ENCODE data around the gene SH3BGRL.

Gene SH3BGRL

GRCh38 chrX:81208916-81209315 lies 7.0 kb downstream of the SH3BGRL start:
- Histone ChIP-seq H3K4me3 (ENCODE audit: severe bottlenecking) (no peak overlapping the region), H3K27me3 (ENCODE audit: insufficient read depth, poor library complexity, severe bottlenecking) (no peaks in the 10 kb centered on the region), H3K36me3 (ENCODE audit: low read depth) (no peaks in the 10 kb centered on the region), H3K4me1 (ENCODE audit: insufficient read depth, poor library complexity, severe bottlenecking) (no peaks in the 10 kb centered on the region), H3K9me3 (ENCODE audit: severe bottlenecking) (no peaks in the 10 kb centered on the region), H3K27ac (ENCODE audit: poor library complexity, severe bottlenecking) (no peak overlapping the region)
- no peak for ATAC-seq (ENCODE audit: low read depth)
- DNase-seq (ENCODE audit: low spot score), result no peak
- TF ChIP-seq CTCF (IDR thresholded peaks at IDR 0.05; ENCODE audit: poor library complexity, severe bottlenecking), result no peak

- H3K4me3 ChIP-seq (ENCODE audit: severe bottlenecking), result no peak overlapping the region
- no peaks in the 10 kb centered on the region for H3K36me3 ChIP-seq (ENCODE audit: low read depth)
- no peaks in the 10 kb centered on the region for H3K27me3 ChIP-seq (ENCODE audit: insufficient read depth, poor library complexity, severe bottlenecking)
- TF ChIP-seq CTCF (IDR thresholded peaks at IDR 0.05; ENCODE audit: poor library complexity, severe bottlenecking), result no peak
- H3K9me3 ChIP-seq (ENCODE audit: severe bottlenecking), result no peaks in the 10 kb centered on the region
- no peak overlapping the region for H3K27ac ChIP-seq (ENCODE audit: poor library complexity, severe bottlenecking)
- no peaks in the 10 kb centered on the region for H3K4me1 ChIP-seq (ENCODE audit: insufficient read depth, poor library complexity, severe bottlenecking)
- DNase-seq (ENCODE audit: low spot score) (no peak), ATAC-seq (ENCODE audit: low read depth) (no peak)
These were observed 13.8 kb downstream of the SH3BGRL start for GRCh38 chrX:81215685-81216084.

GRCh38 chrX:81229229-81229628 lies 27.3 kb downstream of the SH3BGRL start:
- Histone ChIP-seq H3K27me3 (ENCODE audit: insufficient read depth, poor library complexity, severe bottlenecking) (no peaks in the 10 kb centered on the region), H3K36me3 (ENCODE audit: low read depth) (no peaks in the 10 kb centered on the region), H3K4me3 (ENCODE audit: severe bottlenecking) (no peak overlapping the region), H3K9me3 (ENCODE audit: severe bottlenecking) (no peaks in the 10 kb centered on the region), H3K27ac (ENCODE audit: poor library complexity, severe bottlenecking) (no peak overlapping the region), H3K4me1 (ENCODE audit: insufficient read depth, poor library complexity, severe bottlenecking) (no peaks in the 10 kb centered on the region)
- ATAC-seq (ENCODE audit: low read depth), result no peak
- no peak for DNase-seq (ENCODE audit: low spot score)
- TF ChIP-seq CTCF (IDR thresholded peaks at IDR 0.05; ENCODE audit: poor library complexity, severe bottlenecking), result no peak

GRCh38 chrX:81229901-81230300 lies 28.0 kb downstream of the SH3BGRL start:
- DNase-seq (ENCODE audit: low spot score) (no peak), ATAC-seq (ENCODE audit: low read depth) (no peak)
- no peak overlapping the region for H3K27ac ChIP-seq (ENCODE audit: poor library complexity, severe bottlenecking)
- no peaks in the 10 kb centered on the region for H3K36me3 ChIP-seq (ENCODE audit: low read depth)
- no peaks in the 10 kb centered on the region for H3K4me1 ChIP-seq (ENCODE audit: insufficient read depth, poor library complexity, severe bottlenecking)
- no peaks in the 10 kb centered on the region for H3K27me3 ChIP-seq (ENCODE audit: insufficient read depth, poor library complexity, severe bottlenecking)
- no peaks in the 10 kb centered on the region for H3K9me3 ChIP-seq (ENCODE audit: severe bottlenecking)
- H3K4me3 ChIP-seq (ENCODE audit: severe bottlenecking), result no peak overlapping the region
- no peak for TF ChIP-seq CTCF (IDR thresholded peaks at IDR 0.05; ENCODE audit: poor library complexity, severe bottlenecking)

- Histone ChIP-seq H3K9me3 (ENCODE audit: severe bottlenecking) (no peaks in the 10 kb centered on the region), H3K27ac (ENCODE audit: poor library complexity, severe bottlenecking) (no peak overlapping the region), H3K4me1 (ENCODE audit: insufficient read depth, poor library complexity, severe bottlenecking) (no peaks in the 10 kb centered on the region), H3K36me3 (ENCODE audit: low read depth) (no peaks in the 10 kb centered on the region), H3K27me3 (ENCODE audit: insufficient read depth, poor library complexity, severe bottlenecking) (no peaks in the 10 kb centered on the region), H3K4me3 (ENCODE audit: severe bottlenecking) (no peak overlapping the region)
- no peak for DNase-seq (ENCODE audit: low spot score)
- TF ChIP-seq CTCF (IDR thresholded peaks at IDR 0.05; ENCODE audit: poor library complexity, severe bottlenecking), result no peak
- ATAC-seq (ENCODE audit: low read depth), result no peak
These were observed 29.6 kb downstream of the SH3BGRL start for GRCh38 chrX:81231476-81231875.
